Epidermal melanocyte (primary cell): ENCODE results near the gene FARP1.

Source experiments
- DNase-seq: peaks from one replicate; pipeline ENCODE4 v3.0.0; 2011; ENCODE audit warnings: low spot score; ENCODE audit not compliant: insufficient read length

Gene FARP1

GRCh38 chr13:98133946-98134345 is 8.9 kb upstream of the FARP1 start:
- no peak for DNase-seq

- DNase-seq, result no peak
Measured at GRCh38 chr13:98134901-98135300, 8.0 kb upstream of the FARP1 start.

- peak; percentile 10 for DNase-seq
Measured at GRCh38 chr13:98141091-98141490, 1.8 kb upstream of the FARP1 start.

GRCh38 chr13:98141509-98142379 is 1.1 kb upstream of the FARP1 start:
- DNase-seq, result peak; percentile 15

GRCh38 chr13:98143157-98143553 is 261 bp downstream of the FARP1 start:
- DNase-seq, result peak; percentile 25

- DNase-seq, result no peak
Measured at GRCh38 chr13:98143601-98144026, 720 bp downstream of the FARP1 start.

GRCh38 chr13:98144027-98144741 is 1.3 kb downstream of the FARP1 start:
- no peak for DNase-seq

GRCh38 chr13:98144801-98145350 is 2.0 kb downstream of the FARP1 start:
- DNase-seq, result peak; percentile 24

- DNase-seq, result no peak
Measured at GRCh38 chr13:98147521-98147920, 4.6 kb downstream of the FARP1 start.

GRCh38 chr13:98150832-98151479 is 8.1 kb downstream of the FARP1 start:
- no peak for DNase-seq

GRCh38 chr13:98155475-98156109 is 12.7 kb downstream of the FARP1 start:
- DNase-seq, result no peak

GRCh38 chr13:98156259-98156658 is 13.4 kb downstream of the FARP1 start:
- DNase-seq, result no peak

GRCh38 chr13:98157188-98157587 is 14.3 kb downstream of the FARP1 start:
- DNase-seq, result no peak

- DNase-seq, result no peak
Measured at GRCh38 chr13:98157609-98158008, 14.7 kb downstream of the FARP1 start.

GRCh38 chr13:98158172-98158899 is 15.4 kb downstream of the FARP1 start:
- no peak for DNase-seq

GRCh38 chr13:98162935-98163334 is 20.0 kb downstream of the FARP1 start:
- DNase-seq, result no peak

GRCh38 chr13:98169331-98169730 is 26.4 kb downstream of the FARP1 start:
- no peak for DNase-seq

GRCh38 chr13:98171900-98172589 is 29.2 kb downstream of the FARP1 start:
- no peak for DNase-seq

- DNase-seq, result no peak
Measured at GRCh38 chr13:98172590-98173422, 29.9 kb downstream of the FARP1 start.
